HEK293 (cell line): ENCODE measurements around the gene BICD1.

Experiments
- CTCF ChIA-PET: fragments of 350-600 bp; formaldehyde crosslinking; extraction: SDS; loops from one replicate; lab custom pipeline; 2021; ENCODE audit warnings: antibody characterized with exemption; lab: Yijun Ruan, JAX
- POLR2A ChIA-PET: fragments of 300-600 bp; formaldehyde crosslinking; extraction: SDS; loops from one replicate; lab custom pipeline; 2020; ENCODE audit warnings: antibody characterized with exemption, inconsistent platforms; lab: Yijun Ruan, JAX
- H3K27ac ChIP-seq: fragments of 200-500 bp; sonication (Bioruptor generic); 2 replicates; pipeline ENCODE4 v1.5.1; 2014; ENCODE audit warnings: low read depth, low read length, control low read depth, inconsistent platforms; ENCODE audit errors: extremely low read depth
- H3K36me3 ChIP-seq, 2 experiments: fragments of 200-500 bp in 1 of 2; sonication (Bioruptor generic) in 1 of 2; 1 replicate in 1 of 2; 2 replicates in 1 of 2; pipeline ENCODE4 v1.5.1; 2014 to 2017; ENCODE audit warnings: inconsistent platforms in 2 of 2, low read length in 2 of 2; ENCODE audit not compliant: control insufficient read depth in 2 of 2, insufficient read depth in 1 of 2
- H3K4me1 ChIP-seq: fragments of 200-500 bp; sonication (Bioruptor generic); 2 replicates; pipeline ENCODE4 v1.5.1; 2014; ENCODE audit warnings: mild to moderate bottlenecking, low read length, inconsistent platforms; ENCODE audit not compliant: control insufficient read depth, insufficient read depth
- H3K4me3 ChIP-seq: 2 replicates; pipeline ENCODE4 v1.5.1; 2011; ENCODE audit warnings: low read depth, mild to moderate bottlenecking, control low read depth, low read length, moderate library complexity
- H3K9me3 ChIP-seq: fragments of 200-500 bp; sonication (Bioruptor generic); 2 replicates; pipeline ENCODE4 v1.5.1; 2014; ENCODE audit warnings: low read depth, low read length, inconsistent platforms; ENCODE audit not compliant: control insufficient read depth, insufficient read depth
- GLI2 ChIP-seq: fragments of 450-650 bp; formaldehyde crosslinking; IDR thresholded peaks from 2 replicates; pipeline ENCODE4; 2017; ENCODE audit warnings: missing biosample characterization, missing genetic modification characterization, low read depth, borderline replicate concordance
- GLI4 ChIP-seq: fragments of 450-650 bp; formaldehyde crosslinking; IDR thresholded peaks from 2 replicates; pipeline ENCODE4 v1.5.1; 2016; ENCODE audit warnings: missing biosample characterization, missing genetic modification characterization
- GLIS1 ChIP-seq: fragments of 450-650 bp; formaldehyde crosslinking; IDR thresholded peaks from 2 replicates; pipeline ENCODE4 v1.5.1; 2016; ENCODE audit warnings: missing biosample characterization, missing genetic modification characterization
- MYNN ChIP-seq: fragments of 450-650 bp; formaldehyde crosslinking; IDR thresholded peaks from 2 replicates; pipeline ENCODE4 v1.5.1; 2016; ENCODE audit warnings: missing biosample characterization, missing genetic modification characterization, borderline replicate concordance
- REPIN1 ChIP-seq: fragments of 450-650 bp; formaldehyde crosslinking; IDR thresholded peaks from 2 replicates; pipeline ENCODE4 v1.5.1; 2017; ENCODE audit warnings: missing biosample characterization, missing genetic modification characterization, low read depth
- TCF7L2 ChIP-seq: IDR thresholded peaks from 2 replicates; pipeline ENCODE4 v1.6.1; 2011; ENCODE audit warnings: low read depth, mild to moderate bottlenecking, inconsistent platforms, low read length, moderate library complexity, borderline replicate concordance
- YY2 ChIP-seq: fragments of 450-650 bp; formaldehyde crosslinking; IDR thresholded peaks from 2 replicates; pipeline ENCODE4 v1.5.1; 2016; ENCODE audit warnings: missing biosample characterization, missing genetic modification characterization
- ZBTB1 ChIP-seq: fragments of 450-650 bp; formaldehyde crosslinking; IDR thresholded peaks from 2 replicates; pipeline ENCODE4 v1.5.1; 2016; ENCODE audit warnings: missing biosample characterization, missing genetic modification characterization
- ZBTB48 ChIP-seq: fragments of 450-650 bp; formaldehyde crosslinking; IDR thresholded peaks from 2 replicates; pipeline ENCODE4 v1.5.1; 2016; ENCODE audit warnings: missing biosample characterization, missing genetic modification characterization
- ZBTB7A ChIP-seq: fragments of 450-650 bp; formaldehyde crosslinking; IDR thresholded peaks from 2 replicates; pipeline ENCODE4 v1.5.1; 2016; ENCODE audit warnings: low read depth, missing biosample characterization, missing genetic modification characterization
- ZNF157 ChIP-seq: fragments of 450-650 bp; formaldehyde crosslinking; IDR thresholded peaks from 2 replicates; pipeline ENCODE4 v1.5.1; 2016; ENCODE audit warnings: missing biosample characterization, missing genetic modification characterization
- ZNF19 ChIP-seq: fragments of 450-650 bp; formaldehyde crosslinking; IDR thresholded peaks from 2 replicates; pipeline ENCODE4; 2016; ENCODE audit warnings: missing biosample characterization, missing genetic modification characterization, low read depth
- ZNF223 ChIP-seq: fragments of 450-650 bp; formaldehyde crosslinking; IDR thresholded peaks from 2 replicates; pipeline ENCODE4 v1.5.1; 2016; ENCODE audit warnings: missing biosample characterization, missing genetic modification characterization
- ZNF23 ChIP-seq: fragments of 450-650 bp; formaldehyde crosslinking; IDR thresholded peaks from 2 replicates; pipeline ENCODE4 v1.5.1; 2016; ENCODE audit warnings: missing biosample characterization, missing genetic modification characterization, borderline replicate concordance
- ZNF239 ChIP-seq: fragments of 450-650 bp; formaldehyde crosslinking; IDR thresholded peaks from 2 replicates; pipeline ENCODE4 v1.5.1; 2016; ENCODE audit warnings: missing biosample characterization, missing genetic modification characterization
- ZNF311 ChIP-seq: fragments of 450-650 bp; formaldehyde crosslinking; IDR thresholded peaks from 2 replicates; pipeline ENCODE4 v1.5.1; 2017; ENCODE audit warnings: missing biosample characterization, missing genetic modification characterization, borderline replicate concordance
- ZNF354C ChIP-seq: fragments of 450-650 bp; formaldehyde crosslinking; IDR thresholded peaks from 2 replicates; pipeline ENCODE4 v1.5.1; 2016; ENCODE audit warnings: missing biosample characterization, missing genetic modification characterization, low read depth, borderline replicate concordance
- ZNF366 ChIP-seq: fragments of 450-650 bp; formaldehyde crosslinking; conservative IDR thresholded peaks from 2 replicates; pipeline ENCODE4 v1.5.1; 2016; ENCODE audit warnings: missing biosample characterization, missing genetic modification characterization
- ZNF48 ChIP-seq: fragments of 450-650 bp; formaldehyde crosslinking; IDR thresholded peaks from 2 replicates; pipeline ENCODE4 v1.5.1; 2016; ENCODE audit warnings: missing biosample characterization, missing genetic modification characterization
- ZNF521 ChIP-seq: fragments of 450-650 bp; formaldehyde crosslinking; IDR thresholded peaks from 2 replicates; pipeline ENCODE4 v1.5.1; 2017; ENCODE audit warnings: missing biosample characterization, mild to moderate bottlenecking, missing genetic modification characterization
- ZNF530 ChIP-seq: fragments of 450-650 bp; formaldehyde crosslinking; IDR thresholded peaks from 2 replicates; pipeline ENCODE4 v1.5.1; 2016; ENCODE audit warnings: low read depth, missing biosample characterization, missing genetic modification characterization
- ZNF555 ChIP-seq: fragments of 450-650 bp; formaldehyde crosslinking; conservative IDR thresholded peaks from 2 replicates; pipeline ENCODE4 v1.5.1; 2017; ENCODE audit warnings: missing biosample characterization, mild to moderate bottlenecking, missing genetic modification characterization, inconsistent platforms
- ZNF561 ChIP-seq: fragments of 450-650 bp; IDR thresholded peaks from 2 replicates; pipeline ENCODE4 v1.5.1; 2018; ENCODE audit warnings: missing biosample characterization, missing genetic modification characterization, borderline replicate concordance
- ZNF658 ChIP-seq: fragments of 450-650 bp; formaldehyde crosslinking; IDR thresholded peaks from 2 replicates; pipeline ENCODE4; 2016; ENCODE audit warnings: missing biosample characterization, missing genetic modification characterization
- ZNF776 ChIP-seq: fragments of 450-650 bp; formaldehyde crosslinking; IDR thresholded peaks from 2 replicates; pipeline ENCODE4 v1.5.0; 2017; ENCODE audit warnings: missing biosample characterization, missing genetic modification characterization, borderline replicate concordance
- ZNF843 ChIP-seq: fragments of 450-650 bp; formaldehyde crosslinking; IDR thresholded peaks from 2 replicates; pipeline ENCODE4 v1.5.1; 2016; ENCODE audit warnings: missing biosample characterization, missing genetic modification characterization
- TF ChIP-seq, protein P1 (sequence below): fragments of 450-650 bp; formaldehyde crosslinking; IDR thresholded peaks from 2 replicates; pipeline ENCODE4 v1.5.1; 2017; ENCODE audit warnings: missing biosample characterization, missing genetic modification characterization
- TF ChIP-seq, protein P2 (sequence below): fragments of 450-650 bp; formaldehyde crosslinking; IDR thresholded peaks from 2 replicates; pipeline ENCODE4 v1.5.1; 2016; ENCODE audit warnings: missing biosample characterization, missing genetic modification characterization

BICD1 gene

DNA sequence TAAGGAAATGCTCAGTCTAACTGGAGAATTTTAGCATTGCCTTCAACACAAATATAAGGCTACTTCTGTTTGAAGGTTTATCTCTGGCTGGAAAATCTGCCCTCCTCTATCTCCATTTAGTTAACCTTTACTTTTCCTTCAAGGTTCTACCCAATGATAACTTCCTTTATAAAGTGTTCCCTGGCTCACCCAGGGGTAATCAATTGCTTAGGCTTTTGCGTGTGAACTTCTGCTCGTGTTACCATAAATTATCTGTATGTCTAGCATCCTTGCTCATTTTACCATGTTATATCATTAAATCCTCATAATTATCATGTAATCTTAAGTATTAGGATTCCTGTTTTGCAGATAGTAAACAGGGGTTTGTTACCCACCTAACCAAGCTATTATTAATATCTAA is 178.4 kb downstream of the BICD1 start (continued):
- no peak for TF ChIP-seq GLI2 (tag by site-specific recombination)
- TF ChIP-seq, all 188 proteins: peak for 0

DNA sequence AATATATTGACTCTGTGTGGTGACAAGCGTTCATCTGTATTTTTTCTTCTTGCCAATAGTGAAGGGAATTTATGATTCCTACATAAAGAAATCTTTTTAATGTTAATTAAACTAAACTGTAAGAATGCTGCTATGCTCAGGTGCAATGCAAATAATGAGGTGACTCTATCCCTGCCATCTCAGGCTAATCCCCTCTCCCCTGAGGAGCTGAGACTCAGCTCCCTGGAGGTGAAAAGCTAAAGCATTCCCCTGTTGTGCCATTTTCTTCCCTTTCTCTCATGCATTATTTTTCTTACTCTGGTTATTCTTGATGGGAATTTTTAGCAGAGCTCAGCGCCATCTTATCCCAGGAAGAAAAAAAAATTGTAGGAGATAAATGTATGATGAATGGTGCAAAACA is 178.8 kb downstream of the BICD1 start:
- no peaks in the 10 kb centered on the region for H3K4me1 ChIP-seq
- POLR2A ChIA-PET = no interaction called here
- no peak overlapping the region for H3K4me3 ChIP-seq
- no peak for TF ChIP-seq ZNF366 (tag by site-specific recombination)
- H3K27ac ChIP-seq = no peak overlapping the region
- H3K9me3 ChIP-seq = no peaks in the 10 kb centered on the region
- CTCF ChIA-PET = interaction anchor here (1.4 kb wide), 1 partner anchor 225 kb away, joined by 9 read pairs; no protein-coding TSS in a partner anchor
- H3K36me3 ChIP-seq = no peaks in the 10 kb centered on the region

DNA sequence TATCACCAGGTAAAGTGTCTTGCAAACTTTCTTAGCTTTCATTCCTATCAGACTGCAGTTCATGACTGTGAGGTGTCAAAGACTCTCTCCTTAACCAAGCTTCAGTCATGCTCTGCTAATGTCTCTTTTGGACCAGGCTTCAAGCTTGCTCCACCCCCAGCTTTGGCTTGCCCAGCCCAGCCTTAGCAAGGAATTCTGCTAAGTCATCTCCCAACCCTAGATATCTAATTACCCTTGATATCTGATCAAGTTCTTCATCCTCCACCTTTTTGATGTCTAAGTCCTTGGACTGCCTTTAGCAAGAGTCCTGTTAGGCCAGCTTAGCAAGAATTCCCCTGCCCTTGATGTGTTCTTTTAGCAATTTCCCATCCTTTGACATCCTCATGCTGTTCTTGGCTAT is 183.8 kb downstream of the BICD1 start:
- no peaks in the 10 kb centered on the region for H3K9me3 ChIP-seq
- no peak overlapping the region for H3K4me3 ChIP-seq
- no peaks in the 10 kb centered on the region; a peak in 1 of 3 replicates for H3K36me3 ChIP-seq
- H3K4me1 ChIP-seq = no peaks in the 10 kb centered on the region
- ChIA-PET POLR2A (no interaction called here), CTCF (interaction anchor here (0.5 to 1.2 kb wide), 7 partner anchors 8 to 21 kb away, joined by 3 to 5 read pairs (median 4); no protein-coding TSS in a partner anchor)
- no peak overlapping the region for H3K27ac ChIP-seq
- TF ChIP-seq ZNF658 (tag by site-specific recombination) (no peak), ZNF354C (tag by site-specific recombination) (no peak), ZNF843 (tag by site-specific recombination) (no peak), YY2 (tag by site-specific recombination) (no peak), ZNF561 (no peak), ZNF48 (tag by site-specific recombination) (no peak), ZBTB1 (no peak), ZNF311 (tag by site-specific recombination) (no peak), ZNF223 (tag by site-specific recombination) (no peak), TCF7L2 (no peak), ZNF776 (no peak), ZNF23 (no peak), ZNF555 (tag by site-specific recombination) (no peak), ZNF157 (tag by site-specific recombination) (no peak), ZBTB48 (tag by site-specific recombination) (no peak), ZNF530 (tag by site-specific recombination) (no peak), ZNF521 (tag by site-specific recombination) (no peak), MYNN (tag by site-specific recombination) (no peak)
- TF ChIP-seq, protein P1, sequence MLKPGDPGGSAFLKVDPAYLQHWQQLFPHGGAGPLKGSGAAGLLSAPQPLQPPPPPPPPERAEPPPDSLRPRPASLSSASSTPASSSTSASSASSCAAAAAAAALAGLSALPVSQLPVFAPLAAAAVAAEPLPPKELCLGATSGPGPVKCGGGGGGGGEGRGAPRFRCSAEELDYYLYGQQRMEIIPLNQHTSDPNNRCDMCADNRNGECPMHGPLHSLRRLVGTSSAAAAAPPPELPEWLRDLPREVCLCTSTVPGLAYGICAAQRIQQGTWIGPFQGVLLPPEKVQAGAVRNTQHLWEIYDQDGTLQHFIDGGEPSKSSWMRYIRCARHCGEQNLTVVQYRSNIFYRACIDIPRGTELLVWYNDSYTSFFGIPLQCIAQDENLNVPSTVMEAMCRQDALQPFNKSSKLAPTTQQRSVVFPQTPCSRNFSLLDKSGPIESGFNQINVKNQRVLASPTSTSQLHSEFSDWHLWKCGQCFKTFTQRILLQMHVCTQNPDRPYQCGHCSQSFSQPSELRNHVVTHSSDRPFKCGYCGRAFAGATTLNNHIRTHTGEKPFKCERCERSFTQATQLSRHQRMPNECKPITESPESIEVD (tag by site-specific recombination) = no peak

DNA sequence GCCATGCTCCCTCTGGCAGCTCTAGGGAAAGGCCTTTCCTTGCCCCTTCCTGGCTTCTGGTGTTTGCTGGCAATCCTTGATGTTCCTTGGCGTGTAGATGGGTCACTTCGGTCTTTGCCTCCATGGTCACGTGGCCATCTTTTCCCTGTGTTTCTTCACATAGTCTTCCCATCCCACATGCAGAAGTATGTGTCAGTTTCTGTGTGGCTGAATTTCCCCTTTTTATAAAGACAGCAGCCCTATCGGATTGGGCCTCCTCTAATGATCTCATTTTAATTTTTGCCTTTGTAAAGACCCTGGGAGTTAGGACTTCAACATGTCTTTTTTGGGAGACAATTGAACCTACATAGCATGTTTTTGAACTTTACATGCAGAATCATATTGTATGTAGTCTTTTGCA is 185.5 kb downstream of the BICD1 start:
- Histone ChIP-seq H3K4me3 (no peak overlapping the region), H3K9me3 (no peaks in the 10 kb centered on the region), H3K36me3 (no peaks in the 10 kb centered on the region; a peak in 1 of 3 replicates), H3K27ac (no peak overlapping the region), H3K4me1 (no peaks in the 10 kb centered on the region)
- ChIA-PET CTCF (no interaction called here), POLR2A (no interaction called here)
- TF ChIP-seq REPIN1 (tag by site-specific recombination) (no peak), ZBTB7A (tag by site-specific recombination) (no peak), GLI4 (tag by site-specific recombination) (no peak), GLIS1 (tag by site-specific recombination) (no peak), ZNF19 (tag by site-specific recombination) (no peak), ZNF239 (tag by site-specific recombination) (no peak)
- TF ChIP-seq, protein P2, sequence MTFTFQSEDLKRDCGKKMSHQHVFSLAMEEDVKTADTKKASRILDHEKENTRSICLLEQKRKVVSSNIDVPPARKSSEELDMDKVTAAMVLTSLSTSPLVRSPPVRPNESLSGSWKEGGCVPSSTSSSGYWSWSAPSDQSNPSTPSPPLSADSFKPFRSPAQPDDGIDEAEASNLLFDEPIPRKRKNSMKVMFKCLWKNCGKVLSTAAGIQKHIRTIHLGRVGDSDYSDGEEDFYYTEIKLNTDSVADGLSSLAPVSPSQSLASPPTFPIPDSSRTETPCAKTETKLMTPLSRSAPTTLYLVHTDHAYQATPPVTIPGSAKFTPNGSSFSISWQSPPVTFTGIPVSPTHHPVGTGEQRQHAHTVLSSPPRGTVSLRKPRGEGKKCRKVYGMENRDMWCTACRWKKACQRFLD (tag by site-specific recombination) = no peak
